Bronchial epithelial cell (primary cell): ENCODE results near the gene FHIT. TPM values are rescaled to one million over a fixed set of nuclear protein-coding genes. Genes with fewer than 3 reads are reported as not detected.

Source experiments
- DNase-seq: peaks from one replicate; pipeline ENCODE4 v3.0.0-alpha.2; 2010; ENCODE audit warnings: low read depth
- FAIRE-seq: peaks from 2 replicates; lab custom pipeline; 2011; peaks lifted over from hg19 to GRCh38; lab: Jason Lieb, UNC
- H3K27me3 ChIP-seq: 2 replicates; pipeline ENCODE4 v1.5.1; 2011; ENCODE audit warnings: low read length; ENCODE audit not compliant: control insufficient read depth, insufficient read depth
- H3K36me3 ChIP-seq: 2 replicates; pipeline ENCODE4 v1.5.1; 2011; ENCODE audit warnings: low read length; ENCODE audit not compliant: control insufficient read depth, insufficient read depth
- H3K4me3 ChIP-seq: 2 replicates; pipeline ENCODE4 v1.5.1; 2011; ENCODE audit warnings: mild to moderate bottlenecking, low read depth, low read length, control low read depth
- total RNA-seq: library from RNA; depleted of rRNA; stranded (reverse); fragments of >200 nt; gene quantifications from 2 replicates; pipeline ENCODE4 v1.2.1, GENCODE V29; 2014
- TF ChIP-seq, protein P1 (sequence below): IDR thresholded peaks from 2 replicates; pipeline ENCODE4 v1.5.1; 2011; ENCODE audit warnings: mild to moderate bottlenecking, moderate library complexity, low read length, control low read depth, inconsistent platforms; ENCODE audit not compliant: insufficient read depth, severe bottlenecking

The FHIT gene
- total RNA-seq: 1.6 and 2.6 TPM in 2 replicates

DNA sequence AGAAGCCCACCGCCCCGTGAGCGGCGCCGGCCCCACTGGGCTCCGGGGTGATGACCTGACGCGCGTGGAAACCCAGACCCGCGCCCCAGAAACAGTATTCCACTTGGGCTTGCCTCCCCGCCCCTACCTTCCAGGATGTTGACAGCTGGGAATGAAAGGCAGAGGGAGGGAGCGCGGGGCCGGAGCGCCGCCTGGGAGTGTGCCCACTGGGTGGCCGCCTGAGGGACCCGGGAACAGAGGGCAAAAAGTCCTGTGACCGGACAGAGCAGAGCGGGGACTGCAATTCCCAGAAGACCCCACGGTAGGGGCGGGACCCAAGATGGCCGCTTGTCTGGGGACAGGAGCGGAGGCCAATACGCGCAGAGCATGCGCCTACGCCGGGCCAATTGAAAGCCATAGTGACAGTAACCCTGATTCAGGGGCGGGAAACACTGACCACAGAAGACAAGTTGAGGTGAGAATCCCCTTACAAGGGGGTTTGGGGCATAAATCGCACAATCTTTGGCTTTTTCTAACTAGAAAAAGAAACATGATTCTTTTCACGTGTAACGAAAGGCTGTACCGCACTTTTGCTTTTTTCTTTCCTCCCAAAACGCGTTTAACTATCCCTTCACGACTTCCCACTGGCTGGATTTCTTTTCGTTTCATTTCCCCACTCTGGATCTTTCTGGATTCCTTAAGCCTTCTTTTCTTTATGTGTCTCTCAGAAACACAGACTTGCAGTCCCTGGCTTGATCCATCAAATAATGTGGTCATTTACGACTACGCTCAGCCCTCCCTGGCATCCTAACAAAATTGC lies at the start of gene FHIT:
TSS of gene FHIT (minus strand) at position 279 of the 799 bp plus-strand sequence.
- TF ChIP-seq, protein P1, sequence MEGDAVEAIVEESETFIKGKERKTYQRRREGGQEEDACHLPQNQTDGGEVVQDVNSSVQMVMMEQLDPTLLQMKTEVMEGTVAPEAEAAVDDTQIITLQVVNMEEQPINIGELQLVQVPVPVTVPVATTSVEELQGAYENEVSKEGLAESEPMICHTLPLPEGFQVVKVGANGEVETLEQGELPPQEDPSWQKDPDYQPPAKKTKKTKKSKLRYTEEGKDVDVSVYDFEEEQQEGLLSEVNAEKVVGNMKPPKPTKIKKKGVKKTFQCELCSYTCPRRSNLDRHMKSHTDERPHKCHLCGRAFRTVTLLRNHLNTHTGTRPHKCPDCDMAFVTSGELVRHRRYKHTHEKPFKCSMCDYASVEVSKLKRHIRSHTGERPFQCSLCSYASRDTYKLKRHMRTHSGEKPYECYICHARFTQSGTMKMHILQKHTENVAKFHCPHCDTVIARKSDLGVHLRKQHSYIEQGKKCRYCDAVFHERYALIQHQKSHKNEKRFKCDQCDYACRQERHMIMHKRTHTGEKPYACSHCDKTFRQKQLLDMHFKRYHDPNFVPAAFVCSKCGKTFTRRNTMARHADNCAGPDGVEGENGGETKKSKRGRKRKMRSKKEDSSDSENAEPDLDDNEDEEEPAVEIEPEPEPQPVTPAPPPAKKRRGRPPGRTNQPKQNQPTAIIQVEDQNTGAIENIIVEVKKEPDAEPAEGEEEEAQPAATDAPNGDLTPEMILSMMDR: no peak
- Histone ChIP-seq H3K27me3 (no peaks in the 10 kb centered on the region), H3K4me3 (peak within 1 kb of the TSS; percentile 76), H3K36me3 (no peaks in the 10 kb centered on the region)
- DNase-seq: peak; percentile 86
- no peak for FAIRE-seq

DNA sequence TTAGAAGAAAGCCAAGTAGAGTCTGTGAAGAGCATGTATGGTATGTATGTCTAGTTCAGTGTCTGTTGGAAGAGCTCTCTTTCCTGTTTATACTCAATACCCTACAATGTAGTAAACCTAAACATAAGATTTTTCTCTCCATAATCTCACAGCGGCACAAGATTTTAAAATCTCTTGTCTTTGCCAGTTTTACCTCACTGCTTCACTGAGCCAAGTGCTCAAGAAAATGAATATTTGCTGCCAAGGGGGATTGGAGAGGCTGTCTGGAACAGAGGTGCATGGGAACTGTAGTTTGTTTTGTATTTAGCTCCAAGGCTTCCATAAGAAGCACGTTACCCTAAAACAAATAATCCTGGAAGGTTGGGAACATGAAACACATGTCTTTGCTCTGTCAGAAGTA lies 49.5 kb upstream of the FHIT start:
- no peak for FAIRE-seq
- DNase-seq: no peak
- Histone ChIP-seq H3K4me3 (no peak overlapping the region), H3K27me3 (no peaks in the 10 kb centered on the region), H3K36me3 (no peaks in the 10 kb centered on the region)
- TF ChIP-seq, protein P1: no peak

DNA sequence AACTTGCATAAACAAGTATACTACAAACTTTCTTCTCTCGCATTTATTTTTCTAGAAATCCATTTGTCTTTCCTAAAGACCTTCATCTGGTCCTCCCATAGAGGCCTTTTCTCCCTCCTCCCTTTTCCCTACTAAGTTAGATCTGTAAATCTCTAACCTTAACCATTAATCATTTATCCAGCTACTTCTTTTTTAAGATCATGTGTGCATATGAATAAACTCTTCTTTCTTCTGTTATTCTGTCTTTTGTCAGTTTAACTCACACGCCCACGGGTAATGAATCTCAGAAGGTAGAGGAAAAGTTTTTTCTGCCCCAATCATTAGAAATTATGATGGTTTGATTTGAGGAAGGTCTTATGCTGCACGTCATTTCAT lies 48.7 kb upstream of the FHIT start:
- TF ChIP-seq, protein P1: no peak
- no peak overlapping the region for H3K4me3 ChIP-seq
- FAIRE-seq: no peak
- H3K27me3 ChIP-seq: no peaks in the 10 kb centered on the region
- DNase-seq: no peak
- H3K36me3 ChIP-seq: no peaks in the 10 kb centered on the region

DNA sequence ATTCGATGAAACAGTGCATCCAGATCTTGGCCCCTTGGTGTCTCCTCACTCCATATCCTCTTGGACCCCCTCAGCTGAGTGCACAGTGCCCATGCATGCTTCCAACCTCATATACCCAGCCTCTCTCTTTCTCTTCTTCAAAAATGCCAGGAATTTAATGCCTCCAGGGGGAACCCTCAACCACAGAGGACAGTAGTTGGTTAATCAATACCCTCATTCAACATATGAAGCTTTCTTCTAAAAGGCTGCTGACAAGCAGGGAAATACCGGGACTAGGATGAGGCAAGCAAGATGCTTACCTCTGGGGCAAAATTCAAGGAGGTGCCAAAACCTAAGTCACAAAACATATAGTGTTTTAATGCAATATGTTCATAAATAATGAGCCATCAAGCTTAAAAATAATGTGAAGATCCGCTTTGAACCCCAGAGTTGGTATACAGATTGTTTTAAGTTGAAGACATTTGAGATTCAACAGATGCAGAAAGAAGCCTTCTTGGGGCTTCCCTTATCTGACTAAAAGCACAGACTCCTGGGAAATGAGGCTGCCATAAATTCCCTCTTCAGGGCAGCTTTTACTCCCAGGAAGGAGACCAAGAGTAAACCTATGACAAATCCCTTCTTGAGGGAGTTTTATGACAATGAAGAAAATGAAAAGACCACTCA lies 48.2 kb upstream of the FHIT start:
- Histone ChIP-seq H3K36me3 (no peaks in the 10 kb centered on the region), H3K4me3 (no peak overlapping the region), H3K27me3 (no peaks in the 10 kb centered on the region)
- FAIRE-seq: peak; percentile 68
- TF ChIP-seq, protein P1: no peak
- no peak for DNase-seq

DNA sequence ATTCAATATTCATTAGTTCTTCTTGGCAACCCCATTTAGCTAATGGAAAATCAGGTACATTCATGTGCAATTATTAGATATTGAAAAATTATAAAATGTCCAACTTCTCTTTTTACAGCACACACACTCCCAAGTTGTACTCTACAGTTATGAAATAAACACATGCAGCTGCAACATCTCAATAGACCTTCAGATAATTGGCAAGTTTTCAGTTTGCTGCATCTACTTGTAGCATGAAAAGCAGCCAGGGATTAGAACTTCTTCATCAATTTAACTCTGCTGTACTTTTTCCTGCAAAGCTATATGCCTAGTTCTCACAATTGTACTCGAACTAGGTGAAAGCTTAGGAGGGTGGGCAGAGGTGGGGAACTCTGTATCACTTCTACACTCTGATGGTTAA lies 46.6 kb upstream of the FHIT start:
- Histone ChIP-seq H3K4me3 (no peak overlapping the region), H3K36me3 (no peaks in the 10 kb centered on the region), H3K27me3 (no peaks in the 10 kb centered on the region)
- TF ChIP-seq, protein P1: no peak
- DNase-seq (no peak), FAIRE-seq (no peak)
